Muscle layer of duodenum (tissue), 2 donors: Measurements from ENCODE around the gene CEBPG.

Source experiments
- H3K27ac ChIP-seq: one replicate; pipeline ENCODE4 v1.7.0; 2013; ENCODE audit warnings: mild to moderate bottlenecking, low read length
- H3K27me3 ChIP-seq: one replicate; pipeline ENCODE4 v1.7.0; 2013; ENCODE audit warnings: low read depth, mild to moderate bottlenecking, control low read depth, low read length
- H3K36me3 ChIP-seq, 2 donors: one replicate each; pipeline ENCODE4 v1.7.0; 2013; ENCODE audit warnings: low read length in 2 of 2, control low read depth in 1 of 2, mild to moderate bottlenecking in 1 of 2; ENCODE audit not compliant: insufficient read depth in 2 of 2, control insufficient read depth in 1 of 2
- H3K4me1 ChIP-seq, 2 donors: one replicate each; pipeline ENCODE4 v1.7.0; 2013; ENCODE audit warnings: low read length in 2 of 2, mild to moderate bottlenecking in 2 of 2, control low read depth in 1 of 2, moderate library complexity in 1 of 2; ENCODE audit not compliant: insufficient read depth in 2 of 2, control insufficient read depth in 1 of 2
- H3K4me3 ChIP-seq, 2 donors: one replicate each; pipeline ENCODE4 v1.7.0; 2013; ENCODE audit warnings: low read length in 2 of 2, low read depth in 1 of 2, mild to moderate bottlenecking in 1 of 2
- H3K9me3 ChIP-seq, 2 donors: one replicate each; pipeline ENCODE4 v1.7.0; 2013; ENCODE audit warnings: low read length in 2 of 2, control low read depth in 1 of 2, mild to moderate bottlenecking in 1 of 2; ENCODE audit not compliant: control insufficient read depth in 1 of 2
- donor health status: healthy.

The CEBPG gene

GRCh38 chr19:33421368-33421767 is 47.9 kb downstream of the CEBPG start:
- Histone ChIP-seq H3K27ac (no peak overlapping the region), H3K9me3 (no peaks in the 10 kb centered on the region)

DNA sequence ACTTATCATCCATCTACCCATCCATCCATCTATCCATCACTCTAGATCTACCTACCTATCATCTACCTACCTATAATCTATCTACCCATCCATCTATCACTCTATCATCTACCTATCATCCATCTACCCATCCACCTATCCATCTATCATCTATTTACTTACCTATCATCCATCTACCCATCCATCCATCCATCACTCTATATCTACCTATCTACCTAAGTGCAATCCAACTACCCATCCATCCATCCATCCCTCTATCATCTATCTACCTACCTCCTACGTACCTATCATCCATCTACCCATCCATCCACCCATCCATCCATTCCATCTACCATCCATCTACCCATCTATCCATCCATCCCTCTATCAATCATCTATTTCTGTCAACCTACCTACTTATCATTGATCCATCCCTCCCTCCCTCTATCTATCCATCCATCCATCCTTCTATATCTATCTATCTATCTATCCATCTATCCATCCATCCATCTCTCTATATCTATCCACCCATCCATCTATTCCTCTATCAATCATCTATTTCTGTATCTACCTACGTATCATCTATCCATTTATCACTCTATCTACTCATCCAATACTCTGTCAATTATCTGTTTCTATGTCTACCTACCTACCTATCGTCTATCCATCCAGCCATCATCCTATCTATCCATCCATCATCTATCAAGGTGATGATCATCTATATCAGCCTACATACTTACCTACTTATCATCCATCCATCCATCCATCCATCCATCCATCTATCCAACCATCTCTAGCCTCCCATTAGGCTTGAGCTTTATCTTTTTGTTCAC is 49.1 kb downstream of the CEBPG start:
- H3K36me3 ChIP-seq: no peaks in the 10 kb centered on the region
- H3K4me3 ChIP-seq: no peak overlapping the region
- no peak overlapping the region for H3K27ac ChIP-seq
- H3K4me1 ChIP-seq: no peaks in the 10 kb centered on the region
- H3K27me3 ChIP-seq: no peaks in the 10 kb centered on the region
- H3K9me3 ChIP-seq: no peaks in the 10 kb centered on the region

More at GRCh38 chr19:33421368-33421767, 47.9 kb downstream of the CEBPG start:
- H3K27me3 ChIP-seq: no peaks in the 10 kb centered on the region
- no peaks in the 10 kb centered on the region for H3K36me3 ChIP-seq
- H3K4me3 ChIP-seq: no peak overlapping the region
- H3K4me1 ChIP-seq: peaks cover 0 to 4% of the 10 kb centered on the region in 2 donors

- Histone ChIP-seq H3K27me3 (no peaks in the 10 kb centered on the region), H3K36me3 (no peaks in the 10 kb centered on the region), H3K27ac (no peak overlapping the region), H3K9me3 (no peaks in the 10 kb centered on the region), H3K4me3 (no peak overlapping the region), H3K4me1 (no peaks in the 10 kb centered on the region)
Observed at GRCh38 chr19:33424181-33424580, 50.7 kb downstream of the CEBPG start.

DNA sequence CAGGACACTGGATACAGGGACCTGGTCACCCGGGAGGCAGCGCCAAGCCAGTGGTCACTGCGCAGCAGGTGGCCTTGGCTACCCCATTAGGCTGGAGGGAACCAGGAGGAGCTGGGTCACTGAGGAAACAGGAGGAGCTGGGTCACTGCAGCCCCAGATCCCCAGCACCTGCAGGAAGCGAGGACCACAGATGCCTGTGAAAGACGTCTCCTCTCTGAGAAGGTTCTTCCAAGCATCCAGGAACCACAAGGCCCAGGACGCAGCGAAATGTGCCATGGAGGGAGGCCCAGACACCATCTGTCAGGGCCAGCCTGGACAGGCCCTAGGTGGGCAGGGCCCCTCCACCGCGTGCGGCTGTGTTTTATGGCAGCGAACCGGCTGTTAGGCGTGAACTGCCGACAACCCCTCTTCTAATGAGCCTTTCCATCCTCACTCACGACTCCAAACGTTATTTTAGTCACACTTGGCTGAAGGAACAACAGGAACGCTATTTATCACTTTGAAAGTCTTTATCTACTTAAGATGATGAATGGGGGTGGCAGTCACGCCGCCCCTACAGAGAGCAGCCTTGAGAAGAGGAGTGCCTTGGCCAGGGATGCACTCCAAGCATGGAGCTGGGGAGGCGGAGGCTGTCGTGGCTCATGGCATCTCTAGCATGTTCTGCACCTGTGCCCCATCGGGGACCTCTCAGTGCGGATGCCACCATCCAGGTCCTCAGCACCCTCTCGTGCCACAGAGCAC is 53.3 kb downstream of the CEBPG start:
- Histone ChIP-seq H3K9me3 (no peaks in the 10 kb centered on the region), H3K27ac (no peak overlapping the region), H3K4me3 (no peak overlapping the region), H3K36me3 (no peaks in the 10 kb centered on the region), H3K27me3 (no peaks in the 10 kb centered on the region), H3K4me1 (no peaks in the 10 kb centered on the region)

DNA sequence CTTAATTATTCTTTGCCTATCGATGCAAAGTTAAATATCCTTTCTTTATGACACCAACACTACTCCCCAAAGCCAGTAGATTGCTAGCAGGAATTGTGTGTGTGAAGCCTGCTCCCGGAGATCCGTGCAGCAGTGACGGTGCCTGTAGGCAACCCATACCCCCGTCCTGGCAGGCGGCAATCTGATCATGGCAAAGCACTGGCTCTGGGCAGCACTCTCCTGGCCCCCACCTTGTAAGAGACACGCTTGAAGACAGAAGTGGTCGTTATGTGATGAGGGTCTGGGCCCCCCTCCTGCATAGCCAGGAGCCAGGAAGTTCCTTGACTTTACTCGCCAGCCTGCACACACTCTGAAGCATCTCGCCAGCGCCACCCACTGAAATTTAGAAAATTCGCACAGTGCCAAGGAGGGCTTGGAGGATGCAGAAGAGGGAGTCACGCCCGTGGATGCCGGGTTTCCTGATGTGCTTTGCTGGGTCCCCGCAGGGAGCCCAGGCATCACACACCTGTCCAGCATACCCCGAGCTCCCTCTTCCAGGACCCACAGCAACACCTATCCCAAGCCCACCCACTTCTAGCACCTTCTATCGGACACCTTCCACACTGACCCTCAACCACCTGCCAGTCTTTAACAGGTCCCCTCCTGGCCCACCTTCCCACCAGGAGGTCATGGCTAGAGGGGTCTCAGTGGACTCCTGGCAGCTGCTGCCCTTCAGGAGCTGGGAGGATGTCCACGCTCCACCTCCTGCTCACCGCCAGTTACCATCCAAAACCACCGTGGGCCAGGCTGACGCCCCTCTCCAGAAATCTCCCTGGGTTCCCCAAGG is 54.5 kb downstream of the CEBPG start:
- Histone ChIP-seq H3K27me3 (no peaks in the 10 kb centered on the region), H3K4me1 (no peaks in the 10 kb centered on the region), H3K4me3 (no peak overlapping the region), H3K9me3 (no peaks in the 10 kb centered on the region), H3K27ac (no peak overlapping the region), H3K36me3 (no peaks in the 10 kb centered on the region)

DNA sequence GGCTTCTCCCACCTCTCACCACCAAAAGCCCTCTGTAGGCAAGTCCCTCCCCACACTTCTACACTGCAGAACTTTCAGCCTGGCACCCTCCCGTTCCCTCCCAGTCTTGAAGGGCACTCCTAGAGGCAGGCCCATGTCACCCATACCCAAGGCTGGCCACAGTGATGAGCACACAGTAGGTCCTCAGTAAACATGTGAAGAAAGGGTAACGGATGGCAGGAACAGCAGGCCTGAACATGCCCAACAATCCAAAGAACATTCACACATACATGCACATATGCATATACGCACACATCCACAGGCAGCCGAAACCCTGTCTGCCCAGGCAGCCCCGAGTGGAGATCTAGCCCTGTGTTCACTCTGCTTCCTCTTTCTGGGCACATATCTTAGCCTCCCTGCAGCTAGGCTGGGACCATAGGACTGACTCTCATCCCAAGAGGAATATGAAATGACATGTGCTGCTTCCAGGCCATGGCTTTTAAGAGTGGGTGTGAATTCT is 55.2 kb downstream of the CEBPG start:
- Histone ChIP-seq H3K9me3 (no peaks in the 10 kb centered on the region), H3K27ac (no peak overlapping the region), H3K4me3 (no peak overlapping the region), H3K4me1 (no peaks in the 10 kb centered on the region), H3K36me3 (no peaks in the 10 kb centered on the region), H3K27me3 (no peaks in the 10 kb centered on the region)

GRCh38 chr19:33429891-33430673 is 56.6 kb downstream of the CEBPG start:
- Histone ChIP-seq H3K27me3 (no peaks in the 10 kb centered on the region), H3K4me3 (no peak overlapping the region), H3K27ac (no peak overlapping the region), H3K36me3 (no peaks in the 10 kb centered on the region), H3K9me3 (no peaks in the 10 kb centered on the region), H3K4me1 (peaks cover 0 to 7% of the 10 kb centered on the region in 2 donors)

DNA sequence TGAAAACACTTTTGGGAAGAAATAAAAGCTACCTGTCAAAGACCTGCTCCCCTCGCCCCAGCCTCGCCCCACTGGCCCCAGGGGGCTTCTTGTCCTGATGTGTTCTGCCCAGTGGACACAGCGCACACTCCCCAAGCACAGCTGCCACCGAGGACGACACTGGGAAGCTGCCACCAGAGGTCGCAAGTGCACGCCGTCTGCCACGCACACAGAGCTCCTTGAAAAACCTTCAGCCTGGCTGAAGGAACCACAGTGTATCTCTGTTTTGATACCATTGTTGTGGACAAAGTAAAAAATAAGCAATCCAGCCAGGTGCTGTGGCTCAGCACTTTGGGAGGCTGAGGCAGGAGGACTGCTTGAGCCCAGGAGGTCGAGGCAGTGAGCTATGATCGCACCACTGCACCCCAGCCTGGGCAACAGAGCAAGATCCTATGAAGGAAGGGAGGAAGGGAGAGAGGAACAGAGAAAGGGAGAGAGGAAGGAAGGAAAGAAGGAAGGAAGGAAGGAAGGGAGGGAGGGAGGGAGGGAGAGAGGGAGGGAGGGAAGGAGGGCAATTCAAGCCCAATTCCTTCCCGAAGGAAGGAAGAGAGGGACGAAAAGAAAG is 57.3 kb downstream of the CEBPG start:
- Histone ChIP-seq H3K4me1 (peaks cover 0 to 7% of the 10 kb centered on the region in 2 donors), H3K9me3 (no peaks in the 10 kb centered on the region), H3K27ac (no peak overlapping the region), H3K4me3 (no peak overlapping the region), H3K27me3 (no peaks in the 10 kb centered on the region), H3K36me3 (no peaks in the 10 kb centered on the region)

- H3K4me1 ChIP-seq: peaks cover 0 to 7% of the 10 kb centered on the region in 2 donors
- no peak overlapping the region for H3K4me3 ChIP-seq
- no peaks in the 10 kb centered on the region for H3K27me3 ChIP-seq
- H3K9me3 ChIP-seq: no peaks in the 10 kb centered on the region
- H3K27ac ChIP-seq: no peak overlapping the region
- H3K36me3 ChIP-seq: no peaks in the 10 kb centered on the region
Observed at GRCh38 chr19:33432015-33432414, 58.5 kb downstream of the CEBPG start.
